K562 (cell line): ENCODE measurements around the gene CMIP. TPM values are rescaled to one million over a fixed set of nuclear protein-coding genes. Genes with fewer than 3 reads are reported as not detected.
A peak's percentile ranks its signal among the peaks of the same experiment; 100 is the strongest.

Experiments
- ATF1 ChIP-seq, 2 experiments: fragments of 450-650 bp in 1 of 2; IDR thresholded peaks; 2 replicates each; pipeline ENCODE4 v1.6.1; 2016; ENCODE audit warnings: missing compliant biosample characterization in 1 of 2, missing genetic modification characterization in 1 of 2
- BHLHE40 ChIP-seq: IDR thresholded peaks from 2 replicates; pipeline ENCODE4 v1.6.1; 2011; ENCODE audit warnings: low read length, improper control_type of control experiment
- CBFA2T2 ChIP-seq: fragments of 450-650 bp; conservative IDR thresholded peaks from 2 replicates; pipeline ENCODE4 v1.6.1; 2017; ENCODE audit warnings: mild to moderate bottlenecking
- CHD4 ChIP-seq: fragments of 200-600 bp; sonication (generic); IDR thresholded peaks from 3 replicates; pipeline ENCODE4 v1.6.1; 2012; ENCODE audit warnings: low read depth, mild to moderate bottlenecking, mixed read lengths, low read length, inconsistent platforms; ENCODE audit not compliant: insufficient read depth, insufficient replicate concordance, poor library complexity, severe bottlenecking
- CREB1 ChIP-seq, 2 experiments: sonication (generic) in 1 of 2; formaldehyde crosslinking in 1 of 2; IDR thresholded peaks; 2 replicates each; pipeline versions ENCODE4 v1.6.1 to v1.8.0; 2012 to 2022; ENCODE audit warnings: inconsistent platforms in 1 of 2, mild to moderate bottlenecking in 1 of 2, missing genetic modification reagents in 1 of 2, moderate library complexity in 1 of 2
- DMBX1 ChIP-seq: fragments of 250-450 bp; sonication (Bioruptor Pico); IDR thresholded peaks from 2 replicates; pipeline ENCODE4 v1.8.0; 2022; ENCODE audit warnings: inconsistent platforms, mild to moderate bottlenecking, moderate library complexity, borderline replicate concordance
- HDAC1 ChIP-seq, 2 experiments: fragments of 450-650 bp; IDR thresholded peaks; 2 replicates each; pipeline ENCODE4 v1.6.1; 2016 to 2017; ENCODE audit warnings: inconsistent platforms in 1 of 2, mild to moderate bottlenecking in 1 of 2, moderate library complexity in 1 of 2
- HDAC2 ChIP-seq: fragments of 450-650 bp; IDR thresholded peaks from 2 replicates; pipeline ENCODE4 v1.6.1; 2016; ENCODE audit warnings: mild to moderate bottlenecking
- MYNN ChIP-seq, 2 experiments: sonication (generic); formaldehyde crosslinking in 1 of 2; IDR thresholded peaks; 2 replicates each; pipeline versions ENCODE4 v1.5.0 to v1.6.1; 2016 to 2020; ENCODE audit warnings: antibody characterized with exemption in 1 of 2, missing genetic modification reagents in 1 of 2
- NONO ChIP-seq, 2 experiments: fragments of 200-400 bp in 1 of 2; fragments of 450-650 bp in 1 of 2; formaldehyde crosslinking in 1 of 2; IDR thresholded peaks; 2 replicates each; pipeline ENCODE4 v1.6.1; 2017; ENCODE audit warnings: low read depth in 2 of 2, mild to moderate bottlenecking in 2 of 2, moderate library complexity in 2 of 2, low read length in 1 of 2
- RB1 ChIP-seq: fragments of 450-650 bp; IDR thresholded peaks from 2 replicates; pipeline ENCODE4 v1.6.1; 2017; ENCODE audit warnings: low read depth, mild to moderate bottlenecking
- RBM14 ChIP-seq: fragments of 200-400 bp; formaldehyde crosslinking; IDR thresholded peaks from 2 replicates; pipeline ENCODE4 v1.6.1; 2018; ENCODE audit warnings: low read depth, mild to moderate bottlenecking, low read length, moderate library complexity, borderline replicate concordance; ENCODE audit not compliant: insufficient read depth
- RBM25 ChIP-seq: fragments of 200-400 bp; formaldehyde crosslinking; IDR thresholded peaks from 2 replicates; pipeline ENCODE4 v1.6.1; 2018; ENCODE audit warnings: low read length, low read depth, moderate library complexity; ENCODE audit not compliant: severe bottlenecking
- SAFB2 ChIP-seq: fragments of 200-400 bp; formaldehyde crosslinking; IDR thresholded peaks from 2 replicates; pipeline ENCODE4 v1.6.1; 2018; ENCODE audit warnings: borderline replicate concordance, low read length, low read depth, moderate library complexity; ENCODE audit not compliant: severe bottlenecking
- SUPT5H ChIP-seq: fragments of 450-650 bp; IDR thresholded peaks from 2 replicates; pipeline ENCODE4 v1.6.1; 2016
- TARDBP ChIP-seq: fragments of 450-650 bp; IDR thresholded peaks from 2 replicates; pipeline ENCODE4 v1.6.1; 2016
- XRCC5 ChIP-seq: fragments of 200-400 bp; formaldehyde crosslinking; IDR thresholded peaks from 2 replicates; pipeline ENCODE4 v1.6.1; 2017; ENCODE audit warnings: low read depth, mild to moderate bottlenecking, low read length
- ZBED1 ChIP-seq: IDR thresholded peaks from 2 replicates; pipeline ENCODE4 v1.6.1; 2014
- ZNF197 ChIP-seq: fragments of 200-800 bp; sonication (Bioruptor generic); IDR thresholded peaks from 2 replicates; pipeline ENCODE4 v1.6.1; 2016; ENCODE audit warnings: low read depth, missing genetic modification characterization, missing compliant biosample characterization
- ZNF766 ChIP-seq: fragments of 200-800 bp; sonication (Bioruptor generic); conservative IDR thresholded peaks from 2 replicates; pipeline ENCODE4 v1.6.1; 2016; ENCODE audit warnings: missing genetic modification characterization, missing compliant biosample characterization
- polyA plus RNA-seq, 8 experiments: library from polyadenylated mRNA; depleted of rRNA in 4 of 8; stranded (reverse) in 5 of 8; unstranded in 3 of 8; fragments of >200 nt; fragmentation: Nextera tagmentation in 2 of 8; fragmentation: Illumina TruSeq in 1 of 8; extraction: Ambion mirVana in 2 of 8; extraction: Trizol in 1 of 8; gene quantifications; 2 replicates each; pipeline versions ENCODE4 v1.2.1 to v1.2.3, GENCODE V29; 2011 to 2014; ENCODE audit warnings: inconsistent platforms in 1 of 8, missing spikeins in 1 of 8
- total RNA-seq, 7 experiments: library from RNA; depleted of rRNA in 6 of 7; stranded (reverse); fragments of >200 nt in 6 of 7; fragmentation: Illumina TruSeq in 2 of 7; extraction: Trizol in 2 of 7; gene quantifications; 2 replicates each; pipeline versions ENCODE4 v1.2.1 to v1.2.3, GENCODE V29; 2011 to 2021; ENCODE audit warnings: low replicate concordance in 1 of 7
- TF ChIP-seq, protein P1 (sequence below): fragments of 450-650 bp; formaldehyde crosslinking; IDR thresholded peaks from 2 replicates; pipeline ENCODE4 v1.4.0; 2020; ENCODE audit warnings: mild to moderate bottlenecking, moderate library complexity
- TF ChIP-seq, protein P2 (sequence below): fragments of 250-450 bp; sonication (Bioruptor Pico); IDR thresholded peaks from 2 replicates; pipeline ENCODE4 v1.8.0; 2022; ENCODE audit warnings: moderate library complexity, mild to moderate bottlenecking, inconsistent platforms
- TF ChIP-seq, protein P3 (sequence below): sonication (generic); formaldehyde crosslinking; IDR thresholded peaks from 2 replicates; pipeline ENCODE4 v1.8.0; 2022; ENCODE audit warnings: mild to moderate bottlenecking, missing genetic modification reagents
- TF ChIP-seq, protein P4 (sequence below): fragments of 450-650 bp; formaldehyde crosslinking; IDR thresholded peaks from 2 replicates; pipeline ENCODE4 v1.4.0; 2020; ENCODE audit warnings: mild to moderate bottlenecking, moderate library complexity

Gene CMIP
- total and polyA plus RNA-seq, 9 of the 15 experiments (the other 6 are each of a cell fraction or from before 2014, with no cell fraction given) = 0.94 to 82.5 (median 10.3) TPM

DNA sequence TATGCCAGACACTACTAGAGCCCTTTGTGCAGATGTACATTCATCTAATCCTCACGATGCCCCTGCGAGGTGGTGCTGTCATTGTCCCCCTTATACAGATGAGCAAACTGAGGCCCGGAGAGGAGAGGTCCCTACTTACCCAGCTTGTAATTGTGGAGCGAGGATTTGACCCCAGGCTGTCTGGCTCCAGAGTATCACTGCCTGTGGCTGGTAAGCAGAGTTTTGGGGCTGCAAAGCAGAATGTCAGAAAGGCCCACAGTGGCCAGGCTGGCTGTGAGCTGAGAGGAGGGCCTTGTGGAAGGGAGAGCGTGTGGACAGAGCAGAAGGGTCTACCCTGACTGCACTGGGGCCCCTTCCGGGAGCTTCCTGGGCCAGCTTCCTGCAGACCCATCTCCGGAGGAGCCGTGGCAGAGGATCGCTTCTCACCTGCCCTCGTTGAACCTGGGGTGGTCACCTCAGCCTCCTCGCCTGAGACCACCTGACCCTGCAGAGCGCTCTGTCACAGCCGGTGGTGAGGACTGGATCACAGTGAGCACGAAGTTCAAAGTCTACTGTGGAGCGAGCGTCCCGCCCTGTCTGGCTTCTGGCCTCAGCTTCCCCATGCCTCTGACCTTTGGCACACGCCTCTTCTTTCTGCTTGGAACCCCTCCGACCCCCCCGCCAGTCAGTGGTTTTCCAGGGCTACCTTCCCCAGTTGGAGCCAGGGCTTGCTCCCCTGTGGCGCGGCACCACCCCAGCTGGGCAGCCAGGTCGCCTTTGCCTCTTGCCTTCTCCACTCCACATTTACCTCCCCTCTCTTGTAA is 12.1 kb downstream of the CMIP start (continued):
- TF ChIP-seq RBM25 (peak; percentile 97), XRCC5 (no peak), HDAC1 (IDR thresholded peaks at IDR 0.05) (0 out of 4 replicates have a peak, but pooled peaks of 1 of the 2 experiments have one; percentile 41), TARDBP (no peak), BHLHE40 (no peak), CHD4 (peak; percentile 79), ZNF766 (CRISPR knock-in tag) (no peak), DMBX1 (CRISPR knock-in tag) (0 out of 2 replicates have a peak, but pooled peaks have one; percentile 27), NONO (IDR thresholded peaks at IDR 0.05; ENCODE audit: low read depth in 2 of 2, low read length in 1 of 2) (no peak), MYNN (IDR thresholded peaks at IDR 0.05) (no peak), MYNN (CRISPR knock-in tag; IDR thresholded peaks at IDR 0.05) (no peak), RB1 (no peak), ATF1 (CRISPR knock-in tag; IDR thresholded peaks at IDR 0.05) (no peak), ATF1 (tag; IDR thresholded peaks at IDR 0.05) (no peak), CBFA2T2 (no peak), SAFB2 (no peak), RBM14 (no peak), ZBED1 (no peak), HDAC2 (peak; percentile 81; the same call in 1 of the 2 replicates), ZNF197 (CRISPR knock-in tag) (no peak), CREB1 (IDR thresholded peaks at IDR 0.05) (no peak), CREB1 (CRISPR knock-in tag; IDR thresholded peaks at IDR 0.05) (no peak), SUPT5H (no peak)
- TF ChIP-seq, protein P1, sequence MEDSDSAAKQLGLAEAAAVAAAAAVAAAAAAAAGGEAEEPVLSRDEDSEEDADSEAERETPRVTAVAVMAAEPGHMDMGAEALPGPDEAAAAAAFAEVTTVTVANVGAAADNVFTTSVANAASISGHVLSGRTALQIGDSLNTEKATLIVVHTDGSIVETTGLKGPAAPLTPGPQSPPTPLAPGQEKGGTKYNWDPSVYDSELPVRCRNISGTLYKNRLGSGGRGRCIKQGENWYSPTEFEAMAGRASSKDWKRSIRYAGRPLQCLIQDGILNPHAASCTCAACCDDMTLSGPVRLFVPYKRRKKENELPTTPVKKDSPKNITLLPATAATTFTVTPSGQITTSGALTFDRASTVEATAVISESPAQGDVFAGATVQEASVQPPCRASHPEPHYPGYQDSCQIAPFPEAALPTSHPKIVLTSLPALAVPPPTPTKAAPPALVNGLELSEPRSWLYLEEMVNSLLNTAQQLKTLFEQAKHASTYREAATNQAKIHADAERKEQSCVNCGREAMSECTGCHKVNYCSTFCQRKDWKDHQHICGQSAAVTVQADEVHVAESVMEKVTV (CRISPR knock-in tag) = no peak
- TF ChIP-seq, protein P2, sequence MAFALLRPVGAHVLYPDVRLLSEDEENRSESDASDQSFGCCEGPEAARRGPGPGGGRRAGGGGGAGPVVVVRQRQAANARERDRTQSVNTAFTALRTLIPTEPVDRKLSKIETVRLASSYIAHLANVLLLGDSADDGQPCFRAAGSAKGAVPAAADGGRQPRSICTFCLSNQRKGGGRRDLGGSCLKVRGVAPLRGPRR (CRISPR knock-in tag) = no peak
- TF ChIP-seq, protein P3, sequence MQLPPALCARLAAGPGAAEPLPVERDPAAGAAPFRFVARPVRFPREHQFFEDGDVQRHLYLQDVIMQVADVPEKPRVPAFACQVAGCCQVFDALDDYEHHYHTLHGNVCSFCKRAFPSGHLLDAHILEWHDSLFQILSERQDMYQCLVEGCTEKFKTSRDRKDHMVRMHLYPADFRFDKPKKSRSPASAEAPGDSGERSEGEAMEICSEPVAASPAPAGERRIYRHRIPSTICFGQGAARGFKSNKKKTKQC (CRISPR knock-in tag) = no peak
- TF ChIP-seq, protein P4, sequence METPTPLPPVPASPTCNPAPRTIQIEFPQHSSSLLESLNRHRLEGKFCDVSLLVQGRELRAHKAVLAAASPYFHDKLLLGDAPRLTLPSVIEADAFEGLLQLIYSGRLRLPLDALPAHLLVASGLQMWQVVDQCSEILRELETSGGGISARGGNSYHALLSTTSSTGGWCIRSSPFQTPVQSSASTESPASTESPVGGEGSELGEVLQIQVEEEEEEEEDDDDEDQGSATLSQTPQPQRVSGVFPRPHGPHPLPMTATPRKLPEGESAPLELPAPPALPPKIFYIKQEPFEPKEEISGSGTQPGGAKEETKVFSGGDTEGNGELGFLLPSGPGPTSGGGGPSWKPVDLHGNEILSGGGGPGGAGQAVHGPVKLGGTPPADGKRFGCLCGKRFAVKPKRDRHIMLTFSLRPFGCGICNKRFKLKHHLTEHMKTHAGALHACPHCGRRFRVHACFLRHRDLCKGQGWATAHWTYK (CRISPR knock-in tag) = no peak
